ENCODE results near the gene SFN.

GRCh38 chr1:26911399-26912146 lies 48.6 kb downstream of the SFN start:
- TF ChIP-seq SUZ12 (IDR thresholded peaks at IDR 0.05; ENCODE audit: low read depth, low read length): no peak
- no peak for TF ChIP-seq RERE (CRISPR knock-in tag; IDR thresholded peaks at IDR 0.05; ENCODE audit: low read depth)
- no peak for TF ChIP-seq EZH2 (conservative IDR thresholded peaks at IDR 0.05; ENCODE audit: low read depth, low read length)
- no peak for TF ChIP-seq PHF21A (CRISPR knock-in tag; IDR thresholded peaks at IDR 0.05)
- no peak for TF ChIP-seq MAFF (IDR thresholded peaks at IDR 0.05; ENCODE audit: low read depth, low read length)
- TF ChIP-seq, protein P1, sequence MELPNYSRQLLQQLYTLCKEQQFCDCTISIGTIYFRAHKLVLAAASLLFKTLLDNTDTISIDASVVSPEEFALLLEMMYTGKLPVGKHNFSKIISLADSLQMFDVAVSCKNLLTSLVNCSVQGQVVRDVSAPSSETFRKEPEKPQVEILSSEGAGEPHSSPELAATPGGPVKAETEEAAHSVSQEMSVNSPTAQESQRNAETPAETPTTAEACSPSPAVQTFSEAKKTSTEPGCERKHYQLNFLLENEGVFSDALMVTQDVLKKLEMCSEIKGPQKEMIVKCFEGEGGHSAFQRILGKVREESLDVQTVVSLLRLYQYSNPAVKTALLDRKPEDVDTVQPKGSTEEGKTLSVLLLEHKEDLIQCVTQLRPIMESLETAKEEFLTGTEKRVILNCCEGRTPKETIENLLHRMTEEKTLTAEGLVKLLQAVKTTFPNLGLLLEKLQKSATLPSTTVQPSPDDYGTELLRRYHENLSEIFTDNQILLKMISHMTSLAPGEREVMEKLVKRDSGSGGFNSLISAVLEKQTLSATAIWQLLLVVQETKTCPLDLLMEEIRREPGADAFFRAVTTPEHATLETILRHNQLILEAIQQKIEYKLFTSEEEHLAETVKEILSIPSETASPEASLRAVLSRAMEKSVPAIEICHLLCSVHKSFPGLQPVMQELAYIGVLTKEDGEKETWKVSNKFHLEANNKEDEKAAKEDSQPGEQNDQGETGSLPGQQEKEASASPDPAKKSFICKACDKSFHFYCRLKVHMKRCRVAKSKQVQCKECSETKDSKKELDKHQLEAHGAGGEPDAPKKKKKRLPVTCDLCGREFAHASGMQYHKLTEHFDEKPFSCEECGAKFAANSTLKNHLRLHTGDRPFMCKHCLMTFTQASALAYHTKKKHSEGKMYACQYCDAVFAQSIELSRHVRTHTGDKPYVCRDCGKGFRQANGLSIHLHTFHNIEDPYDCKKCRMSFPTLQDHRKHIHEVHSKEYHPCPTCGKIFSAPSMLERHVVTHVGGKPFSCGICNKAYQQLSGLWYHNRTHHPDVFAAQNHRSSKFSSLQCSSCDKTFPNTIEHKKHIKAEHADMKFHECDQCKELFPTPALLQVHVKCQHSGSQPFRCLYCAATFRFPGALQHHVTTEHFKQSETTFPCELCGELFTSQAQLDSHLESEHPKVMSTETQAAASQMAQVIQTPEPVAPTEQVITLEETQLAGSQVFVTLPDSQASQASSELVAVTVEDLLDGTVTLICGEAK (IDR thresholded peaks at IDR 0.05): no peak
- TF ChIP-seq, protein P1 (CRISPR knock-in tag; IDR thresholded peaks at IDR 0.05): no peak
- no peak for TF ChIP-seq CTCF (CRISPR knock-in tag; IDR thresholded peaks at IDR 0.05)
- TF ChIP-seq MLX (CRISPR knock-in tag; IDR thresholded peaks at IDR 0.05): no peak
- no peak for TF ChIP-seq MYNN (CRISPR knock-in tag; IDR thresholded peaks at IDR 0.05; ENCODE audit: low read depth)
- TF ChIP-seq YY1 (IDR thresholded peaks at IDR 0.05; ENCODE audit: insufficient read depth, insufficient replicate concordance, low read depth, low read length): no peak
- no peak for TF ChIP-seq ZNF33B (CRISPR knock-in tag; IDR thresholded peaks at IDR 0.05)

All from HepG2 (cell line).